CD4-positive, alpha-beta T cell treated with Interleukin-15 for 1 hour (primary cell): ENCODE measurements around the gene GABARAPL1.
A peak's percentile ranks its signal among the peaks of the same experiment; 100 is the strongest.

Experiments used
- DNase-seq: peaks from one replicate; pipeline ENCODE4 v3.0.0-alpha.2; 2020

GABARAPL1 gene

DNA sequence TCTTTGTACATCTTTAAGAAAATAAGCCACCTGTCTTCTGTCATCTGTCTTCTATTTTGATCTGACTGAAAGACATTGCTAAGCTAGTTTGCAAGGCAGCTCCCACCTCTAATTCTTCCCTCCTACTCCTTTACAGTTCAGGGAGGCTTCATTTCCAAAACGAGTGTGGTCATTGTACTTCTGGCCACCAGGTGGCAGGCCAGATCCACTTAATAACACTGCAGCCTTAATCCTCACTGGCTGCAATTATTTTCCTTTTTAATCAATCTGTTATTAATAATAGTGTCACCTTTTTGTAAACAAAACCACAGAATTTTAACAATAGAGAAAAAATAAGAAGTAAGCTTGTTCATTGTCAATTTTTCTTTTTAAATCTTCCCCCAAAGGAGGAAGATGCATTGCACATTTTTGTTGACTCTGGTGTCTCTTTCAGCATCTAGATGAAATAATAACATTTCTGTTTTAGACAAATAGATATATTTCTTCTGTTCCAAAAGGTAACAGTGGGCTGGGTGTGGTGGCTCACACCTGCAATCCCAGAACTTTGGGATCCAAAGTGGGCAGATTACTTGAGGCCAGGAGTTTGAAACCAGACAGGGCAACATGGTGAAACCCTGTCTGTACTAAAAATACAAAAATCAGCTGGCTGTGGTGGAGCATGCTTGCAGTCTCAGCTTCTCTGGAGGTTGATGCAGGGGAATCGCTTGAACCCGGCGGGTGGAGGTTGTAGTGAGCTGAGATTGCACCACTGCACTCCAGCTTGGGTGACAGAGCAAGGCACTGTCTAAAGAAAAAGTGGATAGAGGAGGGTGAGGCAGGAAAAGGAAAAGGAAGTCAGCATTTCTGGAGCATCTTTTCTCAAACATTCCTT lies 23.3 kb downstream of the GABARAPL1 start:
- peak; percentile 40 for DNase-seq

DNA sequence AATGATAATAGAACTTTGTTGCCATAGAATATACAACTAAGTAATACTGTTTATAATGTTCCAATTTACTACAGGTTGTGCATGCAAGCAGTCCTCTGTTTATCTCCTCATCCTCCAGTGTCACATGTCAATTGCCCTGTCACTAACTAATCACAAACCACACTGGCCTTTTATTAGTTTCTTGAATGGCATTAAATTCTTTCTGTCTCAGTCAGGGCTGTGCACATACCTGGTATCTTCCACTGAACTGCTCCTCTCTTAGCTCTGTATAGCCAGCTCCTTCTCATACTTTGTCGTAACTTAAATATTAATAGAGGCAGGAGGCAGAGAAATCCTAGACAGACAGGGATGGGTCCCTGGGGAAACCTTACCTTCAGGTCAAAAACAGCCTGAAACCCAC lies 24.0 kb downstream of the GABARAPL1 start:
- no peak for DNase-seq

DNA sequence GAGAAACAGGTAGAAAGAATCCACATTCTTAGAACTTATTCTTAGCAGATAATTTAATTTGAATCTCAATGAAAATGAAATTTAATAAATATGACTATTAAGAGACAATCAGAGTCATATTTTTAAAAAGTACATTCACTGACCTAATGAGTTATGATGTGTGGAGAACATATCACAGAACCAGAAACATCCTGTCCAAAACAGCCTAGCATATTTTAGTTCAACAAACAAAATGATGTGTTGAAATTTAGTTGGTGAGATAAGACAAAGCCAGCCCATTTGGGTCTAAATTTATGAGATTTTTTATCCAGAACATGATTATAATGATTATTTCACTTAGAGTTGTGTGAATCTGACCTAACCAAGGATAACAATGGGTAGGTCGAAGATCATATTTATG lies 25.8 kb downstream of the GABARAPL1 start:
- DNase-seq, result no peak

DNA sequence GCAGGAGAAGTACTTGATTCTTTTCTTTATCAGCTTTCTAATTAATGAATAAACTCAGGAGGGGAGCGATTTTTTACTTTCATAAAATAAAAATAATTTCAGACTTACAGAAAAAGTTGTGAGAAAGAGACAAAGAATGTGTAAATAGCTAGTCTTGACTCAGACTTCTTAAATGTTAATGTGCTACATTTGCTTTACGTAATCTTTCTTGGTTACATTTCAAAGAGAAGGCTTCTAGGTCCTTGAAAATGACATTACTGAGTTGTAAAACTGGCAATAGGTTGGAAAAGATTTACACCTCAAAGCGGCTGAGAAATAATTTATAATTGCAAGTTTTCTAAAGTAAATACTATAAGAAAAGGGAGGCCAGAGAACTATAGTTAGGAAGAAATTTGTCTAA lies 28.6 kb downstream of the GABARAPL1 start:
- no peak for DNase-seq

DNA sequence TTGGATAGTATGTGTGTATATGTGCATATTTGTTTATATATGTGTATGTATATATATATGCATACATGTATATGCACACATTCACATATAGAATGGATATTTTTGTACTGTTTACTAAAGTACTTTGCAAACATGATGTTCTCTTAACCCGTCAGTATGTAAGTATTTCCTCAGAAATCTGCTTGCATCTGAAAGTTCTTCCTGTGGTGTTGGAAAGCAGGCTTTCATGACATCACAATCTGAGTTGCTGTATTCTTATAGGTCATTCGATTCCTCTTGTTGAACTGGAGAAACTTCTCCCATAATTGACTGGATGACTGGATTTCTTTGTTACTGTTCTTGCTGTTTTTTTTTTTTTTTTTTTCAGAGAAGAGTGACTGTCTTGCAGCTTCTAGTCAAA lies 29.1 kb downstream of the GABARAPL1 start:
- DNase-seq, result no peak

DNA sequence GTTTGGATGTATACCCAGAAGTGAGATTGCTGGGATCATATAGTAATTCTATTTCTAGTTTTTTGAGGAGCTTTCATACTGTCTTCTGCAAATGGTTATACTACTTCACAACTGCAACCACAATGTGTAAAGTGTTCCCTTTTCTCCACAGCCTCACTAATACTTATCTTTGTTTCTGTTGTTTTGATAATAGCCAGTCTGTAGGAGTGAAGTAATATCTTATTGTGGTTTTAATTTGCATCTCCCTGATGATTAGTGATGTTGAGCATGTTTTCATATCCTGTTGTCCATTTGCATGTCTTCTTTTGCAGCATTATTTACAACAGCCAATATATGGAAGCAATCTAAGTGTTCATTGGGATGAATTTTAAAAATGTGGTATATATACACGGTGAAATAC lies 29.9 kb downstream of the GABARAPL1 start:
- DNase-seq, result no peak

DNA sequence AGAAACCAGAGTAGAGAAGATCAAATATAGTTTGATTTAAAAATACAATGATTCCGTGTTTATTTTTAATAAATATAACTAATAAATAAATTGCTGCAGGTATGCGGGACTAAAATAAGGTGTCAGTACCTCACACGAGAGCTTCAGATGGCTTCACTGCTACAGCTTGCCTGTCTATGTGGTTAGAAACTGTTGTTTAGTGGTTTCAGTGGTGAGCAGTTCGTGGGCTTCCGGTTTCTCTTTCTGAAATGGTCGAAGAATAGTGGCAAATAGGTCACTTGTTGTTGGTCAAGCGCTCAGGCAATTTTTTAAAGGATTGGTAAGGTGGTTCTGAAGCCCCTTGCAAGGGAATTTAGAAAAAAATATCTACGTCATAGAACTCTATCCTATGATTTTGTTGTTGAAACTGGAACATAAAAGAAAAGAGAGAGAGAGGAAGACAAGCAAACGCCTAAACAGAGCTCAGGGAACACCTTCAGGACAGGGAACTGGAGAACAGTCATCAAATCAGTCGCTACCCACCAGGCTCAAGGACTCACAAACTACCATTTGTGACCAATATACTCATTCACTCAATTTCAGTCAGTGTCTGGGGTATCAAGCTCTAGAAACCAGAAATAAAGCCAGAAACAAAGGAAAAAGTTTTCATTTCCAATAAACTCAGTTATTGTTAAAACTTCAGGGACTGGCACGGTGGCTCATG lies 31.3 kb downstream of the GABARAPL1 start:
- DNase-seq, result peak; percentile 23

DNA sequence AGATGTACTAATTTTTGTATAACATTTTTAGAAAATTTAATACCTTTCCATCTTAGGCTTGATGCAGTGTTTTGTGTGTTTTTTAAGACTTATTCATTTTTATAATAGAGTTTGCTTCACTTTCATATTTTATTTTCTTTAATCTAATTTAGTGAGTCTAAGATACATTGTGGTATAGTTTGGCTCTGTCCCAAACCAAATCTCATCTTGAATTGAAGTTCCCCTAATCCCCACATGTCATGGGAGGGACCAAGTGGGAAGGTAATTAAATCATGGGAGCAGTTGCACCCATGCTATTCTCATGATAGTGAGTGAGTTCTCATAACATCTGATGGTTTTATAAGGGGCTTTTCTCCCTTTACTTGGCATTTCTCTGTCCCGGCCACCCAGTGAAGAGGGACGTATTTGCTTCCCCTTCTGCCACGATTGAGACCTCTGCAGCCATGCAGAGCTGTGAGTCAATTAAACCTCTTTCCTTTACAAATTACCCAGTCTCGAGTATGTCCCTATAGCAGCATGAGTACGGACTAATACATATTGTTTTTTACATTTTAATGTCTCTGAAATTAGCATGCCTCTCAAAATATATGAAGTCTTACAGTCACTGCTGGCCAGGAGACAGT lies 34.9 kb downstream of the GABARAPL1 start:
- DNase-seq, result no peak

DNA sequence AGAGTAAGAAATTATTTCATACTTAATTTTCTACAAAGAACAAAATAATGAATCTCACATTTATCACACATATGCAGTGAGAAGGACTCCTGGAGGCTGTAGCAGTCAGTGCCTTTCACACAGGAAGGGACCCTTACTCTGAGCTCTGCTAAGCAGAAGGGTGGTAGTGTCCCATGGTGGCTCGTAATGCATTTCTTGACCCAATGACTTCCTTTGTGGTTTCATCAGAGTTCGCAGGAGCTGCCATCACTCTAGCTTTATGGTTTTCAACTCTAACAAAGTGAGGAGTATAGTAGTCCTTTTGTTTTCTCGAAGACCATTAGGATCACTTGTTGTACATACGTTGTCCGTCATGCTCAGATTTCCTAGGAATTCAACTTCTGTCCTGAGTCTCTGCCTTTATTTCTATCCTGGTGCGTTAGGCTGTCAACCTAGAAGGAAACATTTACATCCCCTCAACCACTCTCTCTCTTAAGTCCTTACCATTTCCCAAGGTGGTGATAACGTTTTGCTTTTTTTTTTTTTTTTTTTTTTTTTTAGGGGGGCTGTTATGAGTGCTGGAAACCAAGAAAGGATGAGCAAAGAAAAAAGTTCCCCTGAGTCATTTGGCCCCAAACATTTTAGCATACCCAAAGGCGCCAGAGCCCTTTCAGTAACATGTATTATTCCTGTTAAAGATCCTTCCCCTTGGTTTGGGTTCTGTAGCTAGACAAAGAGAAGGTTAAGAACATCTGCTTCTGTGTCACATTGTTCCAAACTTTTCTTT lies 37.2 kb downstream of the GABARAPL1 start:
- DNase-seq, result peak; percentile 30

DNA sequence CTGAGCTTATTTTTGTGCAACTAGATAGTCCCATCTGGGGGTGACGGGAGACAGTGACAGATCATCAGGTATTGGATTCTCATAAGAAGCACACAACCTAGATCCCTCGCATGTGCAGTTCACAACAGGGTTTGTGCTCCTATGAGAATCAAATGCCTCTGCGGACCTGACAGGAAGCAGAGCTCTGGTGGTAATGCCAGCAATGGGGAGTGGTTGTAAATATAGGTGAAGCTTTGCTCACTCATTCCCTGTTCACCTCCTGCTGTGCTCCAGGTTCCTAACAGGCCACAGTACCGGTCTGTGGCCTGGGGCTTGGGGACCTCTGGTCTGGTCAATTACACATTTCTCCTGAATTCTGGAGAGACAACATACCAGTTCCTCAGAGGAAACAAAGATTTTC lies 39.0 kb downstream of the GABARAPL1 start:
- no peak for DNase-seq

DNA sequence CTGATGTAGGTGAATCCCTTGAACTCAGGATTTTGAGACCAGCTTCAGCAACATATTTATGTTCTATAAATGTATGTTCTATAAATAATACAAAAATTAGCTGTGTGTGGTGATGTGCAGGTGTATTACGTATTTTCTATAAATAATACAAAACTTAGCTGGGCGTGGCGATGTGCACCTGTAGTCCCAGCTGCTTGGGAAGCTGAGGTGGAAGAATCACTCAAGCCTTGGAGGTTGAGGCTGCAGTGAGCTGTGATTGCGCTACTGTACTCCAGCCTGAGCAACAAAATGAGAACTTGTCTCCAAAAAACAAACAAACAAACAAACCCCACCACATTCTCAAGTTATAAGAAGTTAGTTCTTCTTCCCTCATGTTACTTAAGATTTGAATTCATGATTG lies 39.5 kb downstream of the GABARAPL1 start:
- no peak for DNase-seq

DNA sequence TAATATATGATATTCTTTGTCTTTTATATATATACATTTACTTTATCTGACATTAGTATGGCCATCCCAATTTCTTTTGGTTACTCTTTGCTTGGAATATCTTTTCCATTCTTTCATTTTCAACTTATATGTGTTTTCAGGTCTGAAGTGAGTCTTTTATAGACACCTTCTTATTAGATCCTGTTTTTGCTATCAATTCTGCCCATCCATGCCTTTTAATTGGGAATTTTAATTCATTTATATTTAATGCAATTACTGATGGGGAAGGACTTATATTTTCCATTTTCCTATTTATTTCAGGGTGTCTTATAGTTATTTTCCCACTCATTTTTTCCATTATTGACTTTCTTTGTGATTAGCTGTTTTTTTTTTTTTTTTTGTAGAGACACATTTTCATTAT lies 43.4 kb downstream of the GABARAPL1 start:
- DNase-seq, result no peak

DNA sequence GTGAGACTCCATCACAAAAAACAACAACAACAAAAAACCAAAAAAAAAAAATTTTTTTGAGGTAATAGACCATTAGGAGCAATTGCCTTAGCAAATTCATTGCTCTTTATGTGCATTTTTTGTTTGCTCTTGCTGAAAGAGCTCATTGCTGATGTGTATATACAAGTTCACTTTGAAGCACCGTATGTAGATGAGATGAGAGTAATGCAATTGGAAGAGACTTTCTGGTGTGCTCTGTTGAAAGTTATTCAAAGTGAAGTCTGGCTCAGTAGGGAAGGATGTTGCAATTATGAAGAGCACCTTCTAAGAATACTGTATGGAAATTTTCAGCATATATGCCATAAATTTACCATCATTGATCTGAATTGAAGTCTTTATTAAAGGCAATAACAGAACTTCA lies 48.2 kb downstream of the GABARAPL1 start:
- no peak for DNase-seq

DNA sequence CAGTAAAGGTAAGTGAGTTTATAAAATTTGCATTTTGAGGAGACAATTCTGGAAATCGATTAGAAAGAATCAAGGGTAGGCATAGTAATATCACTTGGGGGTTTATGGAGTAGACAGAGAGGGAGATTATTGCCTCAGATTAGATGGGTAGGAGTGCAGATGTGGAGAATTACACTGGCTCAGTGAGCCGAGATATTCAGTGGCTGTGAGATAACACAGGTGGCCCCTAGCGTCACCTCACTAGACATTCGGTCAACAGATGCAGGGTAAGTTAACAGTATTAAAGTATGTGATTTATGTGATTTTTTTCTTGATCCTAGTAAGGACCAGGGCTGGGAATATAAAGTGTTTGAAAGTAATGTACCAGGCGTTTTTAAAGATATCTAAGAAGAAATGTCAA lies 55.4 kb downstream of the GABARAPL1 start:
- DNase-seq, result no peak

DNA sequence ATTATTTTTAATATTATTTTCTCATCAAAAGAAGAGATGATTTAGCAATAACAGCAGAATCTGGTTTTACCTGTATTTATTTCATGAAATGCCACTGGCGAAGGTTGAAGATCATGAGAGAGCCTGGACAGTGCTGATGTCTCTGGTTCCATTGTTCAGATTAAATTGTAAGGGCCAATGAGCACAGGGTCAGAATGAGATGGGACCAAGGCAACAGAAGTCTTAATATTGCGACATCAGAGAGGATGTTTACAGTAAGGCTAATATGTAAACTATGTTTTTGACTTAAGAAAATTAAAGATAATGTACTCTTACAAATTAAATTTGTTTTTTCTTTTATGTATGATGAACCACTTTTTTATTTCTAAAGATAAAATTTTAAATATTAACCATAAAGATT lies 59.8 kb downstream of the GABARAPL1 start:
- no peak for DNase-seq
